Peyer's patch (tissue), 4 donors: ENCODE measurements around the gene TBC1D8B. TPM values are rescaled to one million over a fixed set of nuclear protein-coding genes. Genes with fewer than 3 reads are reported as not detected.
A peak's percentile ranks its signal among the peaks of the same experiment; 100 is the strongest.

Source experiments
- DNase-seq, 3 donors: peaks; one replicate each; pipeline ENCODE4 v3.0.0-alpha.2; 2017 to 2019
- H3K27ac ChIP-seq, 4 donors: fragments of 200-600 bp; sonication (generic); one replicate each; pipeline ENCODE4 v1.5.1; 2016 to 2019
- H3K27me3 ChIP-seq, 2 donors: fragments of 200-600 bp; sonication (generic); one replicate each; pipeline ENCODE4 v1.5.1; 2019
- H3K36me3 ChIP-seq, 3 donors: fragments of 200-600 bp; sonication (generic); one replicate each; pipeline ENCODE4 v1.5.1; 2016 to 2019
- H3K4me1 ChIP-seq, 4 donors: fragments of 200-600 bp; sonication (generic); one replicate each; pipeline ENCODE4 v1.5.1; 2016 to 2019
- H3K4me3 ChIP-seq, 4 donors: fragments of 200-600 bp; sonication (generic); 1 replicate in 3 of 4; 2 replicates in 1 of 4; pipeline ENCODE4 v1.5.1; 2016 to 2019; ENCODE audit warnings: mild to moderate bottlenecking in 1 of 4
- H3K9me3 ChIP-seq, 4 donors: fragments of 200-600 bp; sonication (generic); one replicate each; pipeline ENCODE4 v1.5.1; 2016 to 2019; ENCODE audit warnings: mild to moderate bottlenecking in 1 of 4
- POLR2A ChIP-seq, 2 donors: fragments of 450-650 bp; IDR thresholded peaks; one replicate each; pipeline ENCODE4 v1.5.1; 2017; ENCODE audit warnings: antibody characterized with exemption in 2 of 2, mild to moderate bottlenecking in 2 of 2, moderate library complexity in 2 of 2
- total RNA-seq, 4 donors: library from RNA; depleted of rRNA; stranded (reverse); fragments of >200 nt; gene quantifications; one replicate each; pipeline ENCODE4 v1.1.0, GENCODE V29; 2016
- TF ChIP-seq, protein P1 (sequence below), 6 experiments: fragments of 450-650 bp in 4 of 6; fragments of 200-600 bp in 2 of 6; sonication (generic) in 1 of 6; IDR thresholded peaks; one replicate each; pipeline ENCODE4 v1.5.1; 2017 to 2019; ENCODE audit warnings: antibody characterized with exemption in 6 of 6, mild to moderate bottlenecking in 3 of 6, moderate library complexity in 1 of 6

Gene TBC1D8B
- total RNA-seq, 4 donors from 2014 or later: 12.4 to 15.6 (median 14.2) TPM

DNA sequence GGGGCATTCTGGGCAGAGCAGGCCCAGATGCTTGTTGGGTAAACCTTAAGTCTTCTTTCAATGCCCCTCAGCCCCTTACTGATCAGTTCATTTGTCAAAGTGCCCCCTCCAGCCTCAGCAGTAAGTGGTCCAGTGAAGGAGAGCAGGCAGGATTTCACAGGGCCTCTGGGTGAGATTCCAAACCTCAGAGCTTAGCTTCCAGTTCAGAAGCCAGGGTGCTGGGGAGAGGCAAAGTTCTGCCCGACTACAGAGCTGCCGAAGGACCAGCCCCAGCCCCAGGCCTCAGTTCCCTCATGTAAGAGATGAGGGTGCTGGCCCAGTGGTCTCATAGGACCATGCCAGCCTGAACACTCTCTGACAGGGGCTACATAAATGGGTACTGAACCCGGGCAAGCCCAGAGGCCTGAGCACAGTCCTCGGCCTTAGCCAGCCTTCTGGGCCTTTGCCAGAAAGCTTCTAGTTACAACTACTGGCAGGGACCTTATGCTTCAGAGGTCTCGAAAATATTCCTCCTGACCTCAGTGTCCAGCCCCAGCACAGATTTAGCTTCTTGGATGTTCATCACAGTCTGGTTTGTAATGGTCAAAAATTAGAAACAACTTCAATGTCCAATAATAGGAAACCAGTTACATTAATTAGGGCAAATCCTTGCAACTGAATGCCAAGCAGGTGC is 101.5 kb downstream of the TBC1D8B start:
- H3K27me3 ChIP-seq: no peaks in the 10 kb centered on the region
- H3K4me1 ChIP-seq: no peaks in the 10 kb centered on the region

DNA sequence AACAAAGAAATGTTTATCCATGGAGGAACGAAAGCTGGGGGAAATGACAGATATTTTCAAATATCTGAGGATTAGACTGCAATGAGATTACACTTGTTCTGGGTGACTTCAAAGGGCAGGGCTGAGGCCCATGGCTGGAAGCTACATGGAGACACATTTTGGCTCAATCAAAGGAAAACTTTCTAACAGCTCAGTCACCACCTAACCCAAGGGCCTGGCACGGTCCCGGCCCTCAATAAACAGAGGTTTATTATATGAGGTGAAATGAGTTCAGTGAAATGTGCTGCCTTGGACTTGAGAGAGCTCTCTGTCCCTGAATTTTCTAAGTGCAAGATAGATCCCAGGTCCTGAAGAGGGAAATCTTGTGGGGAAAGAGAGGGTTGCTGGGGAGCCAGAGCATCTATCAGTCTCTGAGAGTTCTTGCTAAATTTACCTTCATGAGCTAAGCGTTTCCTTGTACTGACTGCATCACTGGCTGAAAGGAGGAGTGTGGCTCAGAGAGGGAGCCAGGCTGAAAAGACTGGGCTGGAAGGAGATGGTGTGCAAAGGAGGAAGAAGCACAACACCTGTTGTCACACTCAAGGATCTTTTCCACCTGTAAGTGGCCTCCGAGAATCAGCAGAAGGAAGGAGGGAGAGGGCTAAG is 102.7 kb downstream of the TBC1D8B start:
- Histone ChIP-seq H3K9me3 (no peaks in the 10 kb centered on the region), H3K36me3 (no peaks in the 10 kb centered on the region), H3K27ac (no peak overlapping the region), H3K4me1 (no peaks in the 10 kb centered on the region), H3K4me3 (no peak overlapping the region), H3K27me3 (no peaks in the 10 kb centered on the region)
- TF ChIP-seq POLR2A (IDR thresholded peaks at IDR 0.05): no peak
- TF ChIP-seq, protein P1, sequence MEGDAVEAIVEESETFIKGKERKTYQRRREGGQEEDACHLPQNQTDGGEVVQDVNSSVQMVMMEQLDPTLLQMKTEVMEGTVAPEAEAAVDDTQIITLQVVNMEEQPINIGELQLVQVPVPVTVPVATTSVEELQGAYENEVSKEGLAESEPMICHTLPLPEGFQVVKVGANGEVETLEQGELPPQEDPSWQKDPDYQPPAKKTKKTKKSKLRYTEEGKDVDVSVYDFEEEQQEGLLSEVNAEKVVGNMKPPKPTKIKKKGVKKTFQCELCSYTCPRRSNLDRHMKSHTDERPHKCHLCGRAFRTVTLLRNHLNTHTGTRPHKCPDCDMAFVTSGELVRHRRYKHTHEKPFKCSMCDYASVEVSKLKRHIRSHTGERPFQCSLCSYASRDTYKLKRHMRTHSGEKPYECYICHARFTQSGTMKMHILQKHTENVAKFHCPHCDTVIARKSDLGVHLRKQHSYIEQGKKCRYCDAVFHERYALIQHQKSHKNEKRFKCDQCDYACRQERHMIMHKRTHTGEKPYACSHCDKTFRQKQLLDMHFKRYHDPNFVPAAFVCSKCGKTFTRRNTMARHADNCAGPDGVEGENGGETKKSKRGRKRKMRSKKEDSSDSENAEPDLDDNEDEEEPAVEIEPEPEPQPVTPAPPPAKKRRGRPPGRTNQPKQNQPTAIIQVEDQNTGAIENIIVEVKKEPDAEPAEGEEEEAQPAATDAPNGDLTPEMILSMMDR (IDR thresholded peaks at IDR 0.05): no peak
- no peak for DNase-seq

More for the DNA sequence above, 101.5 kb downstream of the TBC1D8B start:
- Histone ChIP-seq H3K9me3 (no peaks in the 10 kb centered on the region), H3K36me3 (no peaks in the 10 kb centered on the region), H3K27ac (no peak overlapping the region), H3K4me3 (no peak overlapping the region)
- no peak for TF ChIP-seq POLR2A (IDR thresholded peaks at IDR 0.05)
- TF ChIP-seq, protein P1 (IDR thresholded peaks at IDR 0.05): no peak
- DNase-seq: no peak

DNA sequence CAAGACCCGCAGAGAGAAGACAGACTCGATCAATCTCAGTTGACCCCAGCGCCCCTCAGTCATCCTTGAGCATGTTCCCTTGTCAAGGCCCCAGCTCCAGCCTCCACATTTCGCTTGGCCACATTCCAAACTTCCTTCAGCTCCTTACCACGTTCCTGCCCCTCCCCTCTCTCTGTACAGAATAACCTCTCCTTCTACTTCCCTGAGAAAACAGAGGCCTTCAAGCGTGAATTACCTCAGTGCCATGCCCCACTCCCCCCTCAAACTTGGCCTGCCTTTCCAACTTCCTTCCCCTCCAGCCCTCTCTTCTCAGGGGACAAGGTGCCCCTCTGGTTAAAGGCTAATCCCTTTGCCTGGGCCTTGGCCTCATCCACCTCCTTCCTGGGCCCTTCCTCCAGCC is 103.9 kb downstream of the TBC1D8B start:
- no peak overlapping the region for H3K27ac ChIP-seq

DNA sequence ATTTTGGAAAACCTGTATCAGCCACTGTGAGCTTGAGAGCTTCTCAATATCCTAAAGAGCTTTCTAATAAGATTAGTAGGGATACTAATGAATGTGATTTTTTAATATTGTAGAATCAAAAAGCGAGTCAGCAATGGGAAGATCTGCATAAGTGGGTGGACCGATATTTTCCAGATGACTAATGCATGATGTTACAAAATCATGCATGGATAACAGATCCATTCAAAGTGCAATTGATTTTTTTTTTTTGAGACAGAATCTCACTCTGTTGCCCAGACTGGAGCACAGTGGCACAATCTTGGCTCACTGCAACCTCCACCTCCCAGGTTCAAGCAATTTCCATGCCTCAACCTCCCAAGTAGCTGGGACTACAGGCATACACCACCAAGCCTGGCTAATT is 110.4 kb downstream of the TBC1D8B start:
- DNase-seq: no peak
- Histone ChIP-seq H3K27me3 (no peaks in the 10 kb centered on the region), H3K4me3 (no peak overlapping the region), H3K36me3 (no peaks in the 10 kb centered on the region), H3K27ac (no peak overlapping the region), H3K4me1 (no peaks in the 10 kb centered on the region), H3K9me3 (no peaks in the 10 kb centered on the region)
- no peak for TF ChIP-seq POLR2A (IDR thresholded peaks at IDR 0.05)
- TF ChIP-seq, protein P1 (IDR thresholded peaks at IDR 0.05): no peak

More for the DNA sequence above, 103.9 kb downstream of the TBC1D8B start:
- Histone ChIP-seq H3K36me3 (no peaks in the 10 kb centered on the region), H3K4me1 (no peaks in the 10 kb centered on the region), H3K4me3 (no peak overlapping the region), H3K9me3 (no peaks in the 10 kb centered on the region), H3K27me3 (no peaks in the 10 kb centered on the region)
- DNase-seq: peak in 1 of 3 donors; percentile 43
- TF ChIP-seq, protein P1 (IDR thresholded peaks at IDR 0.05): no peak
- no peak for TF ChIP-seq POLR2A (IDR thresholded peaks at IDR 0.05)

DNA sequence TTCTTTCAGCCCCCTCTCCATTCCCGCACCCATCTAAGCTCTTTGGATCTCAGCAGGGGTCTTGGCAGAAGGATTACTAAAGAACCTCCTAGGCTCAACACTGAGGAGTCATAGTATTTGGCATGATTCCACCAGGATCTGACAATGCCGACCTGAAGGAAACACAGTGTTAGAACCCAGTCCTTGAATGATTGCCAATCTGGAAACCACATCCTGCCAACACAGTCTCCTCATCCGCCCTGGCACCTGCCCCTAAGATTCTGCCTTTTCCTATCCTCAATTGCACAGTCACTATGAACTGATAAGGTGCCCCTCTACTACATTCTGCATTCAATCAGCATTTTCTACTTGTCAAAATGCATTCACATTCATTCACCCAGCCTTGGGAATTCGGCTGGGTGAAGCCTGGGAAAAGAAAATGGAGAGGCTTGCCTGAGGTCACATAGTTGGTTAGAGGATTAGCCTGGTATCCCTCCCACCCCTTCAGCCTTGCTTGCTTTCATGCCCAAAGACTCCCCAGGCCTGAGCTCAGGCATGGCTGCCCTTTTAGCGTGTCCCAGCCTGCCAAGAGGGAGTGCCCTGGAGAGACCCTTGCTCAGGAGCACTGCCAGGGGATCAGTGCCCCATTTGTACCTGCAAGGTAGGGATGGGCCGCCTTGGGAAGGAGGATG is 115.5 kb downstream of the TBC1D8B start:
- no peaks in the 10 kb centered on the region for H3K9me3 ChIP-seq
- no peaks in the 10 kb centered on the region for H3K36me3 ChIP-seq
- TF ChIP-seq, protein P1 (IDR thresholded peaks at IDR 0.05): no peak
- no peak for TF ChIP-seq POLR2A (IDR thresholded peaks at IDR 0.05)
- H3K4me3 ChIP-seq: no peak overlapping the region
- no peak overlapping the region for H3K27ac ChIP-seq
- no peaks in the 10 kb centered on the region for H3K4me1 ChIP-seq
- no peaks in the 10 kb centered on the region for H3K27me3 ChIP-seq
- no peak for DNase-seq
